HG03280 (cell line): ENCODE results near the gene CIB4.

Experiments
- ATAC-seq: cut with Tn5 transposase; IDR thresholded peaks from one replicate; pipeline ENCODE4 v1.9.1; 2021; ENCODE audit warnings: mild to moderate bottlenecking, moderate library complexity; ENCODE audit not compliant: unreplicated experiment

The CIB4 gene

GRCh38 chr2:26584191-26584590, 57.0 kb downstream of the CIB4 start:
- no peak for ATAC-seq

GRCh38 chr2:26583381-26583911, 57.7 kb downstream of the CIB4 start:
- ATAC-seq = no peak

GRCh38 chr2:26582890-26583289, 58.3 kb downstream of the CIB4 start:
- ATAC-seq = no peak

- no peak for ATAC-seq
These were observed 58.9 kb downstream of the CIB4 start for GRCh38 chr2:26581991-26582842.

GRCh38 chr2:26581266-26581990, 59.7 kb downstream of the CIB4 start:
- no peak for ATAC-seq

- no peak for ATAC-seq
These were observed 60.4 kb downstream of the CIB4 start for GRCh38 chr2:26580751-26581150.

- no peak for ATAC-seq
These were observed 61.0 kb downstream of the CIB4 start for GRCh38 chr2:26580151-26580550.

- no peak for ATAC-seq
These were observed 61.5 kb downstream of the CIB4 start for GRCh38 chr2:26579723-26580040.

- no peak for ATAC-seq
These were observed 62.0 kb downstream of the CIB4 start for GRCh38 chr2:26579025-26579722.

GRCh38 chr2:26578581-26578980, 62.6 kb downstream of the CIB4 start:
- no peak for ATAC-seq

- ATAC-seq = no peak
These were observed 63.1 kb downstream of the CIB4 start for GRCh38 chr2:26578113-26578458.

GRCh38 chr2:26577442-26578112, 63.6 kb downstream of the CIB4 start:
- no peak for ATAC-seq

- ATAC-seq = no peak
These were observed 64.4 kb downstream of the CIB4 start for GRCh38 chr2:26576565-26577441.

- ATAC-seq = no peak
These were observed 65.2 kb downstream of the CIB4 start for GRCh38 chr2:26575836-26576564.

- no peak for ATAC-seq
These were observed 66.1 kb downstream of the CIB4 start for GRCh38 chr2:26574900-26575560.

- ATAC-seq = no peak
These were observed 66.9 kb downstream of the CIB4 start for GRCh38 chr2:26574066-26574899.

GRCh38 chr2:26573241-26573925, 67.8 kb downstream of the CIB4 start:
- ATAC-seq = no peak
